ENCODE results near the gene ERBB4.

GRCh38 chr2:211373203-211373602, 1165.4 kb downstream of the ERBB4 start:
- TF ChIP-seq, protein P1, sequence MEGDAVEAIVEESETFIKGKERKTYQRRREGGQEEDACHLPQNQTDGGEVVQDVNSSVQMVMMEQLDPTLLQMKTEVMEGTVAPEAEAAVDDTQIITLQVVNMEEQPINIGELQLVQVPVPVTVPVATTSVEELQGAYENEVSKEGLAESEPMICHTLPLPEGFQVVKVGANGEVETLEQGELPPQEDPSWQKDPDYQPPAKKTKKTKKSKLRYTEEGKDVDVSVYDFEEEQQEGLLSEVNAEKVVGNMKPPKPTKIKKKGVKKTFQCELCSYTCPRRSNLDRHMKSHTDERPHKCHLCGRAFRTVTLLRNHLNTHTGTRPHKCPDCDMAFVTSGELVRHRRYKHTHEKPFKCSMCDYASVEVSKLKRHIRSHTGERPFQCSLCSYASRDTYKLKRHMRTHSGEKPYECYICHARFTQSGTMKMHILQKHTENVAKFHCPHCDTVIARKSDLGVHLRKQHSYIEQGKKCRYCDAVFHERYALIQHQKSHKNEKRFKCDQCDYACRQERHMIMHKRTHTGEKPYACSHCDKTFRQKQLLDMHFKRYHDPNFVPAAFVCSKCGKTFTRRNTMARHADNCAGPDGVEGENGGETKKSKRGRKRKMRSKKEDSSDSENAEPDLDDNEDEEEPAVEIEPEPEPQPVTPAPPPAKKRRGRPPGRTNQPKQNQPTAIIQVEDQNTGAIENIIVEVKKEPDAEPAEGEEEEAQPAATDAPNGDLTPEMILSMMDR (IDR thresholded peaks at IDR 0.05; ENCODE audit: low read length) = no peak
- TF ChIP-seq EZH2phosphoT487 (IDR thresholded peaks at IDR 0.05; ENCODE audit: low read length) (no peak), EZH2 (optimal IDR thresholded peaks at IDR 0.05; ENCODE audit: low read depth, low read length) (no peak)

Data from MM.1S (cell line).